Pancreas (tissue), 10 donors: ENCODE measurements around the gene FOXF2. TPM values are rescaled to one million over a fixed set of nuclear protein-coding genes. Genes with fewer than 3 reads are reported as not detected.

Experiments
- ATAC-seq, 4 donors: fragments of 200-7000 bp; cut with Tn5 transposase; one replicate each; pipeline versions ENCODE4 v1.8.0 to v1.9.1; 2020; ENCODE audit warnings: mild to moderate bottlenecking in 4 of 4, moderate library complexity in 4 of 4
- DNase-seq, 6 donors: peaks; one replicate each; pipeline ENCODE4 v3.0.0-alpha.2; 2020
- FAIRE-seq: peaks from 2 replicates; lab custom pipeline; 2012; peaks lifted over from hg19 to GRCh38; lab: Jason Lieb, UNC
- H3K27ac ChIP-seq, 4 donors: fragments of 200-600 bp; sonication (generic); 1 replicate in 3 of 4; 2 replicates in 1 of 4; pipeline versions ENCODE4 v1.5.0 to v1.8.0; 2020
- H3K27me3 ChIP-seq, 4 donors: fragments of 200-600 bp; one replicate each; pipeline ENCODE4 v1.8.0; 2021
- H3K36me3 ChIP-seq, 3 donors: fragments of 200-600 bp; sonication (generic) in 1 of 3; one replicate each; pipeline versions ENCODE4 v1.5.0 to v1.8.0; 2020 to 2021
- H3K4me1 ChIP-seq, 3 donors: fragments of 200-600 bp; one replicate each; pipeline ENCODE4 v1.8.0; 2021
- H3K4me3 ChIP-seq, 4 donors: fragments of 200-600 bp; sonication (generic) in 2 of 4; one replicate each; pipeline versions ENCODE4 v1.5.0 to v1.8.0; 2020 to 2021
- H3K9me3 ChIP-seq, 4 donors: fragments of 200-600 bp; one replicate each; pipeline ENCODE4 v1.8.0; 2021
- WGBS, 2 donors: extraction: QIAGEN DNeasy Blood & Tissue Kit; methylation state at CpG; one replicate each; pipeline ENCODE4 v1.1.7; 2013; 5-methylcytosine and 5-hydroxymethylcytosine counted together
- intact Hi-C, 3 donors: fragments of 100-400 bp; cut with DNase I; formaldehyde crosslinking; loops; one replicate each; pipeline versions ENCODE4 v1.11.1 to v1.14.2; 2022
- polyA plus RNA-seq, 2 donors: library from polyadenylated mRNA; stranded (reverse); fragments of 200-250 nt; gene quantifications; one replicate each; pipeline ENCODE4 v1.2.3, GENCODE V29; 2013
- total RNA-seq, 6 donors: library from RNA; stranded (reverse); fragmentation: NEBNext Ultra II Directional in 4 of 6; extraction: Animal tissue kit (Norgen Biotek cat#: 25700) in 4 of 6; gene quantifications; one replicate each; pipeline versions ENCODE4 v1.2.1 to v1.2.4, GENCODE V29; 2021 to 2023
- TF ChIP-seq, protein P1 (sequence below), 4 donors: fragments of 200-600 bp; sonication (generic) in 3 of 4; IDR thresholded peaks; one replicate each; pipeline versions ENCODE4 v1.5.0 to v1.8.0; 2021; ENCODE audit warnings: antibody characterized with exemption in 4 of 4
- donor health status: healthy with polysubstance abuse.
- donor health status: DM: no; HTN: no; CAD: no; lungs with moderate emphysema.
- donor health status: DM: no; HTN: no; CAD: no.
- donor health status: control.
- donor health status: control.
- donor health status: Bipolar disorder and iron deficiency.
- donor health status: DM: yes; HTN: yes; CAD: no.
- donor health status: DM: no; HTN: no; CAD: no.
- donor health status: DM: no; HTN: no; CAD: no.
- donor health status: DM: yes; HTN: yes; CAD: no.

FOXF2 gene
- total and polyA plus RNA-seq, 8 donors: 0.12 to 0.90 (median 0.35) TPM

DNA sequence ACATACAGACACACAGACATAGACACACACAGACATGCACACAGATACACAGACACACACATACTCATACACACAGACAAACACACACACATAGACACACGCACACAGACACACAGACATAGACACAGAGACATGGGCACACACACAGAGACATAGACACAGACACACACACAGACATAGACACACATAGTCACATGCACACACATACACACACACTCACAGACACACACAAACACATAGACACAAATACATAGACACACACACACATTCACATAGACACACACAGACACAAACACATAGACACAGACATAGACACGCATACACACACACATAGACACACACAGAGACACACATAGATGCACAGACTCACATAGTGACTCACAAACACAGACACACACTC, 13.5 kb downstream of the FOXF2 start:
- Histone ChIP-seq H3K27ac (no peak overlapping the region), H3K36me3 (no peaks in the 10 kb centered on the region), H3K27me3 (no peaks in the 10 kb centered on the region), H3K9me3 (no peaks in the 10 kb centered on the region), H3K4me3 (no peak overlapping the region), H3K4me1 (no peaks in the 10 kb centered on the region)
- FAIRE-seq (no peak), ATAC-seq (no peak), DNase-seq (no peak)
- intact Hi-C loops: no loop called here
- TF ChIP-seq, protein P1, sequence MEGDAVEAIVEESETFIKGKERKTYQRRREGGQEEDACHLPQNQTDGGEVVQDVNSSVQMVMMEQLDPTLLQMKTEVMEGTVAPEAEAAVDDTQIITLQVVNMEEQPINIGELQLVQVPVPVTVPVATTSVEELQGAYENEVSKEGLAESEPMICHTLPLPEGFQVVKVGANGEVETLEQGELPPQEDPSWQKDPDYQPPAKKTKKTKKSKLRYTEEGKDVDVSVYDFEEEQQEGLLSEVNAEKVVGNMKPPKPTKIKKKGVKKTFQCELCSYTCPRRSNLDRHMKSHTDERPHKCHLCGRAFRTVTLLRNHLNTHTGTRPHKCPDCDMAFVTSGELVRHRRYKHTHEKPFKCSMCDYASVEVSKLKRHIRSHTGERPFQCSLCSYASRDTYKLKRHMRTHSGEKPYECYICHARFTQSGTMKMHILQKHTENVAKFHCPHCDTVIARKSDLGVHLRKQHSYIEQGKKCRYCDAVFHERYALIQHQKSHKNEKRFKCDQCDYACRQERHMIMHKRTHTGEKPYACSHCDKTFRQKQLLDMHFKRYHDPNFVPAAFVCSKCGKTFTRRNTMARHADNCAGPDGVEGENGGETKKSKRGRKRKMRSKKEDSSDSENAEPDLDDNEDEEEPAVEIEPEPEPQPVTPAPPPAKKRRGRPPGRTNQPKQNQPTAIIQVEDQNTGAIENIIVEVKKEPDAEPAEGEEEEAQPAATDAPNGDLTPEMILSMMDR (IDR thresholded peaks at IDR 0.05): no peak
- WGBS, 2 donors: 84 to 86% methylated on average over 2 of the region's 2 CpGs

DNA sequence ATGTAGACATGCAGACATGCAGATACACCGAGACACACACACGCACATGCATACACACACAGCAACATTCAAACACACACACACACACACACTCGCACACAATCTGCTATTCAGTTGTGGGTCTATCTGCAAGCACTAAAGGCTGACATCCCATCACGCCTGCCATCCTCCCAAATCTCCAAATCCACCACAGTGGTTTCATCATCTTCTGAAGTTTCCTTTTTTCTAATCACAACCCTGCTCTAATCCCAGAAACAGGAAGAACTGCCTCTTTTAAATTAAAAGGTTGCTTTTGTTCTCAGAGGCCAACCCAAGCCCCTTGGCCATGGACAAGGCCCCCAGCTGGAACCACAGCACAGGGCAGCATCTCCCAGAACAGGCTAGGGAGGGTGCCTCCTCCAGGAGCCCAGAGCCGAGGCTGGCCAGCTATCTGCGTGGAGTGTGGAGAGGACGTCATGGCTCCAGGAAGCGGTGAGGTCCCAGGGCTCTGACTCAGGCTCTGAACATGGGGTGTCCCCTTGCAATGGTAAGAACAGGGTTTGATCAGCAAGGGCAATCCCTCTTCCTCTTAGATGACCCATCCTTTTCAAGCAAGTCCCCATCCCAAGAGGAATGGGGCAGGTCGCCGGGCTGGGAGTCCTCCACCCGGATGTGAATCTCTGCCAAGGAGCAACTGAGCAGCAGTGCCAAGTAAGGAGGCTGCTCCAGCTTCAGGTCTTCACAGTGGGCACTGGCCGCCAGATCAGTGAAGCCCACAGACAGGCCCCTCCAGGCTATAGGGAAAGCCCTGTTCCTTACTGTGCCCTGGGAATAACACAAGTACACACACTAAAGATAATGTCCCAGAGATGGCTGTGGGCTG, 14.7 kb downstream of the FOXF2 start:
- no peaks in the 10 kb centered on the region for H3K9me3 ChIP-seq
- intact Hi-C loops: no loop called here
- TF ChIP-seq, protein P1 (IDR thresholded peaks at IDR 0.05): no peak
- FAIRE-seq: no peak
- no peak for ATAC-seq
- DNase-seq: no peak
- H3K4me1 ChIP-seq: no peaks in the 10 kb centered on the region
- WGBS, 2 donors: 86 to 91% methylated on average over 12 of the region's 12 CpGs
- no peak overlapping the region for H3K27ac ChIP-seq
- H3K27me3 ChIP-seq: no peaks in the 10 kb centered on the region
- H3K4me3 ChIP-seq: no peak overlapping the region
- H3K36me3 ChIP-seq: no peaks in the 10 kb centered on the region

DNA sequence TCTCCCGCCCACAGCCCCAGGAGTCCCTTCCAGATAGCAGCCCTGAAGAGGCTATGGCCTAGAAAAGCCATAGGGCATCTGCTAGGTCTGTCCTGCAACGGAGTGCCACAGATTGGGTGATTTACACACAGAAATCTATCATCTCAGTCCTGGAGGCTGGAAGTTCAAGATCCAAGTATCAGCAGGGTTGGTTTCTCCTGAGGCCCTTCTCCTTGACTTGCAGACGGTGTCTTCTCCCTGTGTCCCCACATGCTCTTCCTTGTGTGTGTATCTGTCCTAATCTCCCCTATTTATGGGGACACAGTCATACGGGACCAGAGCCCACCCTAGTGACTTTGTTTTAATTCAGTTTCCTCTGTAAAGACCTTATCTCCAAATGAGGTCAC, 15.3 kb downstream of the FOXF2 start:
- no peak overlapping the region for H3K4me3 ChIP-seq
- no peak for ATAC-seq
- H3K4me1 ChIP-seq: no peaks in the 10 kb centered on the region

DNA sequence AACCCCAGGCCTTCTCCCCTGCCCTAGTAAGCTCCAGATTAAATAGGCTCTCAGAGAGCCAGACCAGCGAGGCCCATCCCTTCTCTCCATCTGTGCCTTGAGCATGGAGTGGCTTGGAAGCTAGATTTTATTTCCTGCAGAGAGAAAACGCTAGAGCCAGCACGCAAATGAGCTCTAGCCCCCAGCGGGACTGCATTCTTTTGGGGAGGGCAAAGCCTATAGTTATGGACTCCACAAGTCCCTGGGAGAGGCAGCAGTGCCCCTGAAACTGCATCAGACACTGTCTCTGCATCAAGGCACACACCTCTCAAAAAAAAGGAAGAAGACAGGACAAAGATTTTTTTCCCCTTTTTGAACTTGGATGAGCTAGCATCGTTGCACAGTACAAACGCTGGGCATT, 15.8 kb downstream of the FOXF2 start:
- TF ChIP-seq, protein P1 (IDR thresholded peaks at IDR 0.05): no peak
- no peak for FAIRE-seq
- no peak for DNase-seq
- H3K27me3 ChIP-seq: no peaks in the 10 kb centered on the region
- H3K9me3 ChIP-seq: no peaks in the 10 kb centered on the region
- intact Hi-C loops: no loop called here
- no peak for ATAC-seq
- H3K27ac ChIP-seq: no peak overlapping the region
- H3K4me1 ChIP-seq: no peaks in the 10 kb centered on the region
- 65 to 67% methylated on average over 6 of the region's 6 CpGs for WGBS, 2 donors
- H3K4me3 ChIP-seq: no peak overlapping the region
- no peaks in the 10 kb centered on the region for H3K36me3 ChIP-seq

More for the DNA sequence above, 15.3 kb downstream of the FOXF2 start:
- Histone ChIP-seq H3K9me3 (no peaks in the 10 kb centered on the region), H3K27ac (no peak overlapping the region), H3K27me3 (no peaks in the 10 kb centered on the region), H3K36me3 (no peaks in the 10 kb centered on the region)
- no peak for DNase-seq
- 82 to 83% methylated on average over 4 of the region's 4 CpGs for WGBS, 2 donors
- intact Hi-C loops: no loop called here
- TF ChIP-seq, protein P1 (IDR thresholded peaks at IDR 0.05): no peak
- FAIRE-seq: no peak
